Right hindlimb (tissue), 1 donor: ENCODE measurements around the gene ADAMTS18.
"Not testable (repeated sequence)": the region's sequence is repeated elsewhere in the genome, so short reads cannot be mapped to it uniquely, and the experiment has no call there.

Experiments
- DNase-seq: peaks from one replicate; pipeline ENCODE4 v3.0.0-alpha.2; 2018

Gene ADAMTS18

DNA sequence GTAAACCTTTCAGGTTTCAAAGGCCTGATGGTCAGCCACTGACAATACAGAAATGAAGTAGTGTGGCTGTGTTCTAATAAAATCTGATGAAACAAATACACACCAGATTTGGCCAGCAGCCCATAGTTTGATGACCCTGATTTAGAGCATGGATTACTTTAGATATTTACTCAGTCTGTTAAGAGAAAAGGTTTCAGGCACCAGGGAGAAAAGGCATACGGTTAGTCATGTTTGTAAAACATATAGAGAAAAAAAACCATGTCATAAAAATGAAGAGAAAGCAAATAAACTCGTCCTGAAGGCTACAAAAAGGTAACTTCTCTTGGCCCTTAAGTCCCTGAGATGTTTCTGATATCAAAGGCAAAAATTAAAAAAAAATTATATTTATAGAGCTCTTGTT lies 112.1 kb downstream of the ADAMTS18 start:
- no peak for DNase-seq

- no peak for DNase-seq
Observed at GRCh38 chr16:77317059-77317458, 117.8 kb downstream of the ADAMTS18 start.

DNA sequence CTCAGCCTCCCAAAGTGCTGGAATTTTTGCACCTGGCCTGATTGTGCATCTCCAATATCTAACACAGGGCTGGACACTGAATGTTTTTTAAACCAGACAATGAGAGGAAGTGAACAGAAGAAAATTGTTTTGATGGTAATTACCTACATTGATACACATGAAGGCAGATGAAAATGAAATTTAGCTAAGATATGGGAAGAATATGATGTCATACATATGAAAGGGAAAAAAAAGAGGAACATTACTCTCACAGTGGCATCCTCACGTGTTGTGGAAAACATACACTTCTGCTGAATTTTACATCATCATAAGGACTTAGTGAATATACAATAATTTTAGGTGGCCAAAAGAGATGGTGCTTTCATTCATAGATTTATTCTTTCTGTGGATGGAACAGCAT lies 124.0 kb downstream of the ADAMTS18 start:
- no peak for DNase-seq

DNA sequence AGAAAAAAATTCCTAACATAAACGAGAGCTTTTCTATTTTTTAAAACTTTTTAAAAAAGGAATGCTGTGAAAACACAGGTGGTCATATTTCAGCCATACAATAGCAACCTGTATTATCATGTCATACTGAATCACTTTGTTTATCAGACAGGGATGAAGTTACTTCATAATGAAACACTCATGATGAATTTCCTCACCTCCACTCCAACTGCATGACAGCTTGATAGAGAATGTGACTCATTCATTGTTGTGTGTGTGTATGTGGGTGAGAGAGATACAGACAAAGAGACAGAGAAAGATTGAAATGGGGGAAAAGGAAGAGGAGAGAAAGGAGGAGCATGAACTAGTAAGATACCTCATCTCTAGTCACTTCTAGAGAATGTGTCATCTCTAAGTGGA lies 126.7 kb downstream of the ADAMTS18 start:
- DNase-seq = no peak

DNA sequence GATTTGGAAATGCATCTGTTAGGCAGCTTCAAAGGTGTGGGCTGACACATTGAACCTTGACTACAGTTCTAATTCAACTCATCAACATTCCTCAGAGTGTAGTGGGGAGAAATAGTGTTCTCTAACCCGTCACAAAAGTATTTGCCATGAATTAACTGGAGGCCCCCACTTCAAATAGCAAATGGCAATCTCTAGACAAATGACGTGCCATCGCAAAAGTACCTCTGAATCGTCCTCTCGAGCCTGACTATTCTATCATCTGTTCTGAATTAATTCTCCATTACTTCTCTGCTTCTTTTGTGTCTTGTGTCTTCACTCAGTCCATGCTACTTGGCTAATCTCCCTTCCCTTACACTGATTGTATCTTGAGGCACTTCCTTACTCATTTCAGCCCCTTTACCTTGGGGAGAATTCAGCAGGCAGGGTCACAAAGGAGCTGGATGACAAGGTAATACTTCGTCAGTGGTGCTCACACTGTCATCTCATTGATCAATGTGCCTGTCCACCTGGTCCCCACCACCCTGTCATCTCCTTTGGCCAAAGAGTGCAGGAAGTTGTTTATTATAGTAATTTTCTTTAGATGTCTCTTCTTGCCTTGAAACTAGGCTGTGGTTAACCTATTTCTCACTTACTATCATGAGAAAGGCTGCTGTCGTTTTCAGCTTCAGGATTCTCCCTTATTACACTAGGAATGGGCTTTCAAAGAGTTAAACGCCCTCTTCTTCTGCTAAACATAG lies 127.2 kb downstream of the ADAMTS18 start:
- DNase-seq = no peak

GRCh38 chr16:77306075-77306474 lies 128.8 kb downstream of the ADAMTS18 start:
- peak; percentile 44 for DNase-seq

GRCh38 chr16:77304877-77305276 lies 130.0 kb downstream of the ADAMTS18 start:
- DNase-seq = no peak

- DNase-seq = no peak
Observed at GRCh38 chr16:77304134-77304533, 130.7 kb downstream of the ADAMTS18 start.

GRCh38 chr16:77302674-77303073 lies 132.2 kb downstream of the ADAMTS18 start:
- no peak for DNase-seq

- DNase-seq = no peak
Observed at GRCh38 chr16:77302249-77302648, 132.6 kb downstream of the ADAMTS18 start.

DNA sequence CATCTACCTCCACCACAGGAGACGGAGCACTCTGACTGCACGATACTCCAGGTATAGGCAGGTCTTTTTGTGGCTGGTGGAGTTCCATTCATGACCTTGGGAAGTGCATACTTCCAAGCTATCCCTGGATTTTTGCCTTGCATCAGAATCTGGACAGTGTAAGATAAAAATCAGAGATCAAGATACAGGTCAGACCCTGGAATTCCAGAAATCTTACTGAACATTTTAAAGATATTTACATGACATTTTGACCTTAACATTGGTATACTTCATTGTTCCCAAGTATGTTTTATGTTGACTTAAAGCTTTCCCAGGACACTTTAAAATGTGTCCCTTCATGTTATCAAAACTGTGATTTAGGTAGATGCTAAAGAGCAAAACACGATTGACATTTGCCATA lies 134.6 kb downstream of the ADAMTS18 start:
- DNase-seq = no peak

- no peak for DNase-seq
Observed at GRCh38 chr16:77299395-77299794, 135.4 kb downstream of the ADAMTS18 start.

DNA sequence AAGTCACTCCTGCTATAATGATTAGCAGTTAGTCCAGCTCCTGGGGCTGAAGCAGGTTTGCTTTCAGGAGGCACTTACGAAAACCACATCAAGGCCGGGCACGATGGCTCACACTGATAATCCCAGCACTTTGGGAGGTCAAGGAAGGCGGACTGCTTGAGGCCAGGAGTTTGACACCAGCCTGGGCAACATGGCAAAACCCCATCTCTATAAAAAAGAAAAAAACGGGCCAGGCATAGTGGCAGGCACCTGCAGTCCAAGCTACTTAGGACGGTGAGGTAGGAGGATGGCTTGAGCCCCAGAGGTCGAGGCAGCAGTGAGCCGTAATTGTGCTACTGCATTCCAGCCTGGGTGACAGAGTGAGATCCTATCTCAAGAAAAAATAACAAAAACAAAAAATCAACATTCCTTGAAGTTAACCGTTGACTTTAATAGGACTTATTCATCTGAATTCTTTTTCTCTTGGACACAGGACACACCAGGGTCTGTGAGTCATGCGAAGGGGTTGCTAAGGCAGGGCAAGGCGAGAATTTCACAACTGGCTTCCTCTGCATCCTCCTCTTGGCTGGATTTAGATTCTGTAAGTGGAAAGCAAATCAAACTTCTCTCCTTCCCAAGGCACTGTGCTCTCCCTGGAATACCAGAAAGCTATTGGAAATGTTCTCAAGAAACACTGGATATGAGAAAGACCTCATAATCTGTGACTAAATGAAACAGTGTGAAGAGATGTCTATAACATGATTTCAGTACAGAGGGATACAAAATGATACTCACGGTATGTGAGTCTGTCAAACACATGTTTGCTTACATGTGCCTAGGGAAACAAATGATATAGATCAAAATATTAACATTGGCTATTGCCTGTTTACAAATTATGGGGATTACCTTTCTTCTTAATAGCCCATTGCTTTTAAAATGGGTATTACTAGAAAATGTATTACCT lies 136.1 kb downstream of the ADAMTS18 start:
- no peak for DNase-seq

DNA sequence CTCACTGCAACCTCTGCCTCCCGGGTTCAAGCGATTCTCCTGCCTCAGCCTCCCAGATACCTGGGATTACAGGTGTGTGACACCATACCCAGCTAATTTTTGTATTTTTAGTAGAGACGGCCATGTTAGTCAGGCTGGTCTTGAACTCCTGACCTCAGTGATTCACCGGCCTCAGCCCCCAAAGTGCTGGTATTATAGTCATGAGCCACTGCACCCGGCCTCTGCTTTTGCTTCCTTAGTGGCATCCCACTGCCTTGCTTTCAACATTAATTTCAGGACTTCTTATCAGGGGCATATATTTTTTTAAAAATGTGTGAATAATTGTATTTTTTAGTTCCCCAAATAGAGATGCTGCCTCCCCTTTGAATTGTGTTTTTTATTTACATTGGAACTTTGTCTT lies 136.8 kb downstream of the ADAMTS18 start:
- no peak for DNase-seq

DNA sequence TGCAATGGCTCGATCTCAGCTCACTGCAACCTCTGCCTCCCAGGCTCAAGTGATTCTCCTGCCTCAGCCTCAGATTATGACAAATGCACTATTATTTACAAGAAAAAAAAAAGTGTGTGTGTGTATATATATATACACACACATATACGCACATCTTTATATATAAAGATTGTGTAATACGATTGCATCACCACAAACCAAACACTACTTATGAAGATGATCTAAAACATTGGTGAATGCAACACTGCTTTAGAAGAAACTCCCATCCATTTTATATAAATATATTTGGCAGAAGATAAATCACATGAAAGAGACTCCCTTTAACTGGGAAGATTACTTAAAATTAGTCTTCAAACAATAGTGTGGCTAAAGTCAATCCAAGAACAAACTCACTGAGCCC lies 138.9 kb downstream of the ADAMTS18 start:
- DNase-seq = no peak

- no peak for DNase-seq
Observed at GRCh38 chr16:77290451-77291115, 144.3 kb downstream of the ADAMTS18 start.

DNA sequence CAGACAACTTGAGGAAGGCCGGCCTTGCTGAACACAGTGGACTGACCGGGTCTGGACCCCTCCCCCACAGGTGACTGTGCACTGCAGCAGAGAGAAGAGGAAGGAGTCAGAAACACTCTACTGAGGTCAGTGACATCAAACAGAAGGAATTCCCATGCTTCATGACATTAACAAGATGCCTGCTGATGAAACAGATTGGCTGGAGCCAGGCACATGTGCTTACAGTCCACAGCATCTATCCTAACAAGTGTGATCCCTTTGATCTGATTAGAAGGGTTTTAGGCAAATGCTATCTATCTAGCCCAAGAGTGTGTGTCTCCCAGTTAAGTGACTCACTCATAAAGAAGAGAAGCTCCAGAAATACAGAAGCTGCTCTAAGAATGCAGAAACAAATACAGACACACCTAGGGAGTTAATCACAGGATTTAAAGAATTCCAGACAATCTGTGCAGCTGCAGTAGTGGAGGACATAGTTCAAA lies 145.5 kb downstream of the ADAMTS18 start:
- no peak for DNase-seq

- no peak for DNase-seq
Observed at GRCh38 chr16:77288222-77288621, 146.6 kb downstream of the ADAMTS18 start.

- DNase-seq = no peak
Observed at GRCh38 chr16:77285676-77286075, 149.2 kb downstream of the ADAMTS18 start.

GRCh38 chr16:77282345-77282744 lies 152.5 kb downstream of the ADAMTS18 start:
- no peak for DNase-seq

DNA sequence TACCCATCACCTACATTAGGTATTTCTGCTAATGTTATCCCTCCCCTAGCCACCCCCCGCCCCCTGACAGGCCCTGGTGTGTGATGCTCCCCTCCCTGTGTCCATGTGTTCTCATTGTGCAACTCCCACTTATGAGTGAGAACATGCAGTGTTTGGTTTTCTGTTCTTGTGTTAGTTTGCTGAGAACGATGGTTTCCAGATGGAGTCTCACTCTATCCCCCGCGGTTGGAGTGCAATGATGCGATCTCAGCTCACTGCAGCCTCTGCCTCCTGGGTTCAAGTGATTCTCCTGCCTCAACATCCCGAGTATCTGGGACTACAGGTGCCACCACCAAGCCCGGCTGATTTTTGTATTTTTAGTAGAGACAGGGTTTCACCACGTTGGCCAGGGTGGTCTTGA lies 155.5 kb downstream of the ADAMTS18 start:
- not testable (repeated sequence) for DNase-seq

DNA sequence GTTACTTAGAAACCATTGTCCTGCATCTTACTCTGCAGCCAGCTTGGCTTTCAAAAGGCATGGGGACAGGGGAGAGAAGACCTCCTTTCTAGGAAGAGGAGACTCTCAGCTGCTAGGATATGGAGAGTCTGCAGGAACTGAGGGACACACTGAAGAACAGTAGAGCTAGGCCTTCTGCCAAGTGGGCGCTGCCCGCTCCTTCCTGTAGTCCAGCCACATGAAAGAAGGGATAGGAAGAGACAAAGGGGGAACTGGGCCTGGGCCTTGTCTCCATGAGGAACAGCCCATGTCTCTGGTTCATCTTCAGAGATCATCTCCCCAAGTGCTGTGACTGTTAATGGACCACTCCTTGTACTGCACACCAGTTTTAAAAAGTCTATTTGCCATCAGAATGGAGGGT lies 157.3 kb downstream of the ADAMTS18 start:
- no peak for DNase-seq

- no peak for DNase-seq
Observed at GRCh38 chr16:77277141-77277540, 157.7 kb downstream of the ADAMTS18 start.
